PFSK-1 (cell line): ENCODE data around the gene DBF4B.

Experiments used
- FOXP2 ChIP-seq: optimal IDR thresholded peaks from 2 replicates; pipeline ENCODE3; 2011; ENCODE audit warnings: borderline replicate concordance, control low read depth, inconsistent platforms; ENCODE audit not compliant: insufficient read depth; ENCODE audit errors: extremely low read length, extremely low read depth
- POLR2AphosphoS5 ChIP-seq: IDR thresholded peaks from 2 replicates; pipeline ENCODE4 v1.6.1; 2012; ENCODE audit warnings: low read depth, mild to moderate bottlenecking, control low read depth, low read length, moderate library complexity
- REST ChIP-seq, 2 experiments: IDR thresholded peaks; 2 replicates each; pipeline versions ENCODE4 v1.6.1 to v1.8.0; 2011 to 2012; ENCODE audit warnings: low read depth in 2 of 2, low read length in 2 of 2, control low read depth in 1 of 2, inconsistent platforms in 1 of 2, mild to moderate bottlenecking in 1 of 2, moderate library complexity in 1 of 2; ENCODE audit not compliant: insufficient read depth in 1 of 2
- SIN3A ChIP-seq: IDR thresholded peaks from 2 replicates; pipeline ENCODE4 v1.6.1; 2012; ENCODE audit warnings: mild to moderate bottlenecking, low read length, moderate library complexity, borderline replicate concordance; ENCODE audit not compliant: insufficient read depth
- TAF1 ChIP-seq: IDR thresholded peaks from 2 replicates; pipeline ENCODE4 v1.6.1; 2012; ENCODE audit warnings: low read length, control low read depth, borderline replicate concordance; ENCODE audit not compliant: insufficient read depth

DBF4B gene

GRCh38 chr17:44798356-44798755 lies 89.9 kb downstream of the DBF4B start:
- TF ChIP-seq SIN3A: no peak
- no peak for TF ChIP-seq POLR2AphosphoS5
- no peak for TF ChIP-seq TAF1
- no peak for TF ChIP-seq REST (IDR thresholded peaks at IDR 0.05; ENCODE audit: insufficient read depth in 1 of 2, low read depth in 2 of 2, low read length in 2 of 2)
- no peak for TF ChIP-seq FOXP2
